Fibroblast of the aortic adventitia (primary cell): Measurements from ENCODE around the gene ELOVL6. TPM values are rescaled to one million over a fixed set of nuclear protein-coding genes. Genes with fewer than 3 reads are reported as not detected.

Source experiments
- DNase-seq: peaks from one replicate; pipeline ENCODE4 v3.0.0-alpha.2; 2010; ENCODE audit warnings: low read depth
- H3K4me3 ChIP-seq: 2 replicates; pipeline ENCODE4 v1.5.1; 2011; ENCODE audit warnings: low read depth, mild to moderate bottlenecking, control low read depth, low read length, moderate library complexity
- total RNA-seq: library from RNA; depleted of rRNA; stranded (reverse); fragments of >200 nt; gene quantifications from 2 replicates; pipeline ENCODE4 v1.2.3, GENCODE V29; 2012; ENCODE audit warnings: low replicate concordance
- TF ChIP-seq, protein P1 (sequence below): IDR thresholded peaks from 2 replicates; pipeline ENCODE4 v1.5.1; 2011; ENCODE audit warnings: mild to moderate bottlenecking, low read length, control low read depth, inconsistent platforms; ENCODE audit not compliant: insufficient read depth

The ELOVL6 gene
- total RNA-seq, 1 donor, result 23.0 TPM

DNA sequence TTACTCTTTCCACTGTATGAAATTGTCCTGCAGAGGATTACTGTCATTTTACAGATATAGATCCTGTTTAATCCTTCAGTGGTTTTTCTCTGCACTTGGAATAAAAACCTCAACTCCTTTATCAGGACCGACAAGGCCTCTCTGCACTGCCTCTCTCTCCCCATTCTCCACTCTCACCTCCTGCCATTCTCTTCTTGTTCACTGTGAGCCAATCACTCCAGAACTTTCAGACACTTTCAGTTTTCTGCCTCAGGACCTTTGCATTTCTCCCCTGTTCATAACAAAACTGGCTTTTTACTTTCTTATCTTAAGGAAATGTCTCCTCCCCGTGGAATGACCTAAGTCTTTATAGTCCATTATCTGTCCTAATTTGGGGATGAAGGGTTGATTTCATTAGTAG lies 137.3 kb downstream of the ELOVL6 start:
- no peak overlapping the region for H3K4me3 ChIP-seq
- no peak for DNase-seq
- TF ChIP-seq, protein P1, sequence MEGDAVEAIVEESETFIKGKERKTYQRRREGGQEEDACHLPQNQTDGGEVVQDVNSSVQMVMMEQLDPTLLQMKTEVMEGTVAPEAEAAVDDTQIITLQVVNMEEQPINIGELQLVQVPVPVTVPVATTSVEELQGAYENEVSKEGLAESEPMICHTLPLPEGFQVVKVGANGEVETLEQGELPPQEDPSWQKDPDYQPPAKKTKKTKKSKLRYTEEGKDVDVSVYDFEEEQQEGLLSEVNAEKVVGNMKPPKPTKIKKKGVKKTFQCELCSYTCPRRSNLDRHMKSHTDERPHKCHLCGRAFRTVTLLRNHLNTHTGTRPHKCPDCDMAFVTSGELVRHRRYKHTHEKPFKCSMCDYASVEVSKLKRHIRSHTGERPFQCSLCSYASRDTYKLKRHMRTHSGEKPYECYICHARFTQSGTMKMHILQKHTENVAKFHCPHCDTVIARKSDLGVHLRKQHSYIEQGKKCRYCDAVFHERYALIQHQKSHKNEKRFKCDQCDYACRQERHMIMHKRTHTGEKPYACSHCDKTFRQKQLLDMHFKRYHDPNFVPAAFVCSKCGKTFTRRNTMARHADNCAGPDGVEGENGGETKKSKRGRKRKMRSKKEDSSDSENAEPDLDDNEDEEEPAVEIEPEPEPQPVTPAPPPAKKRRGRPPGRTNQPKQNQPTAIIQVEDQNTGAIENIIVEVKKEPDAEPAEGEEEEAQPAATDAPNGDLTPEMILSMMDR, result no peak

DNA sequence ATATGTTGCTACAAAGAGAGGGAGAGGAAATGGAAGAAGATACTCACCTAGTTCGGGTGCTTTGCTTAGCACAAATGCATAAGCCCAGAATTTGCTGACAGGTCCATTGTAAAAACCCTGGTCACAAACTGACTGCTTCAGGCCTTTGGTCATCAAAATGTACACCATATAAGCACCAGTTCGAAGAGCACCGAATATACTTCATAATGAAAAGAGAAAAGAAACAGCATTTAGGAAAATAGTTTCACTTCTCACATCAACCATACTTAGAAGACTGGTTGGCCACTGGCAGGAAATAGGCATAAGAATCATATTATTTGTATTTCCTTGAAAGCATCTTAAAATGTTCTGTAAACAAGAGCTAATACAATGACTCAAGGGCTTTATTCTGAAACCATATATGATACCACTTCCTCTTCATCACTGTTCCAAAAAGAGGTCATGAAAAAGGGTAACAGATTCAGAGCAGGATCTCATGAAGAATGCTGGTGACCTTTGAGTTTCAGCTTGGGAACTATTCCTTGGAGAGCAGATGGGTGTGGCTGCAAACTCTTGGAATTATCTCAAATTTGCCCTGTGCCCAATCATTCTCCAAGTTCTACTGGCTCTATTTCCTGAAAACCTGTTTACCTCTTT lies 138.7 kb downstream of the ELOVL6 start:
- TF ChIP-seq, protein P1, result no peak
- peak; percentile 19 for DNase-seq
- H3K4me3 ChIP-seq, result no peak overlapping the region

DNA sequence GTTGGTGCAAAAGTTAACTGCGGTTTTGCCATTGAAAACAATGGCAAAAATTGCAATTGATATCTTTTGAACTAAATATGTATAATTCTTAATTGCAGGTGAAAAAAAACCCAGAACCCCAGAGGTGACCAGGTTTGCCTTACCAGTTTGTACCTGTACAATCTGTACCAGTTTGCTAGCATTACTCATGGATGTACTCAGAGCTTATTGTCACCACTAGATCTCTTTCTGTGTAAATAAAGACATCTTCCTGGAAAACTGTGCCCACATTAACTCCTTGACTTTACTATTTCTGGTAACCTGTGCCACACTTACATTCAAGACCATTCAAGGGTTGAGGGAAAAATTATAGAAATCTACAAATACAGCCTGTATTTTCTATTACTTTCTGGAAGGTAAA lies 139.7 kb downstream of the ELOVL6 start:
- TF ChIP-seq, protein P1, result no peak
- DNase-seq, result no peak
- no peak overlapping the region for H3K4me3 ChIP-seq

DNA sequence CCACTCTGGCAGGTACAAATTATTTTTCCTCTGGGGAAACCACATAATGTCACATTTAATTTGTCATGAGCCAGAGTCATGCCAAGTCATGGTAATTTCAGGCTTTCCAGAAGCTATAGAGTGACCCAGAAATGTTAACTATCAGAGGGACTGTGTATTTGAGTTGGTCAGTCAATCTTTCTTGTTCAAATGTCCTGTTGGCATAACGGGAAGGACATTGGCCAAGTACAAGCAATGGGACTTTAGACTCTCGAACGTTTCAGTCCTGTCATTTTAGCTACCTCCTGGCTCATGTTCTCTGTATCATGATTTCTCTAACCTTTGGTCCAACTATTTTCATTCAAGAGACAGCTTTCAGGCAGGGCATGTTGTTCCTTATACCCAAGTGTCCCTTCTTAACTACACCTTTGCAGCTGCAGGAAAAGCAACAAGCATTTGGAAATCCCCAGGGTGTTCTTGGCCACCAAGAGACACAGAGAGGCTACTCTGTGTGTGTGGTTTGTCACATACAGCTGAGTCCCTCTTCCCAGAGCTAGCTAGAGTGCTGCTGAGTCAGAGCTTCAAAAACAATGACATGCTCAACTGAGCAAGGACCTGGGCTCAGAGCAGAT lies 143.2 kb downstream of the ELOVL6 start:
- DNase-seq, result peak; percentile 11
- H3K4me3 ChIP-seq, result no peak overlapping the region
- TF ChIP-seq, protein P1, result no peak

DNA sequence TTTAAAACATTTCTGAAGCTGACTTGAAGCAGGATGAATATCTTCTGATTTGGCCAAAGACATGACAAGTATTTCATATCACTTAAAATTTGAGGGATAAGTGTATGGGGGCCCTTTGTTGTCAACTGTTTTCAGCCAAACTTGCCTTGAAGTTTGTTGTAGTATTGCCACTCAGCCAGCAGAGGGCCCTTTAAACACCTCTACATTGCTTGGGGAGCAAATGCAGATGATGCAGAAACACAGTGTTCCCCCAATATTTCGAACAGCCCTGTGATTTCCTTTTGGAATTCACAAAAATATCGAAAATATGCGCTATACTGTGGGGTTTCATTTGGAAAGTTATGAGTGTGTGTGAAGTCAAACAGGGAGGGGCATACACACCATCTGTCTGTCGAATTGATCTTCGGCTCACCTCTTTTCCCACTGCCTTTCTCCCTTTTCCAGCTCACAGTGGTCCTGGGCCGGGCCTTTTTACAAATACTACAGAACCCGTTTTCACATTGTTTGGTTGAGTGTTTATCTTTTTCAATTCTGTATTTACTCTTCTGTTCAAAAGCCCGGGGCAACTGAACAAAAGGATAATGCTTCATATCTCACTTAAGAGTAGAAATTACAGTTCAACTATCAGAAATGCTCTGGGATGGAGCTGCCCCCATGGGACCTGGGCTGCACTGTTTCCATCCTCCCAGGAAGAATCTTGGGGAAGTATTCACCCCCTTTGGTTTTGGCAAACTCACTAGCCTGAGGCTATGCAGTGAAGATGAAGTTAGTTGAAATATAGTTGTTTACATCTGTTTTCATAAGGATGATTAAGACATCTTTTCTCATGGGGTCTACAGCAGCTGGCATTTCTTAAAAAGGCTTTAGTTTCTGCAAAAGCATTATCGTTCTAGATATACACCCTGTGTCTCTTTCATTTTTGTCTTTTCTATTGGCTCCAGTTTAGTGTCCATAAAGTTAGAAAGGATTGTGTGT lies 148.2 kb downstream of the ELOVL6 start:
- peak; percentile 64 for DNase-seq
- TF ChIP-seq, protein P1, result peak; percentile 92
- H3K4me3 ChIP-seq, result no peak overlapping the region

DNA sequence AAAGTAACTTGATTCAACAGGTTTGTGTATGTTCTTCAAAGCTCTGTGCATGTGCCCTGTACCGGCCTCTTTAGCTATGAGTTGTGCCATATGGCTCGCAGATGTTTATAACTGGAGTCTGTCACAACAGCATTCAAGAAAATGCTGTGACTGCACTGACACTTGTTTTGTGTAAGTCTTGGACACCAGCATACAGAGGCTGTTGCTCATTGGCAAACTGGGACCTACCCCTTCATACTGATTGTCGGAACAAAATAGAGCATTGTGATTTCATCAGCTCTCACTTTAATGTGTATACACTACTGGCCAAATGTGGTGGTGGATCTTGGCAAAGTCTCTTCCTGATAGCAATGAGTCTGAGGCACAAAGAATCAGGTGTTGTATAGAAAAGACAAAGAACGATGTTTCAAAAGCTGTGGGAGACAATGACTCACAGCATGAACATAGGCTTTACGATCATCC lies 151.8 kb downstream of the ELOVL6 start:
- DNase-seq, result no peak
- H3K4me3 ChIP-seq, result no peak overlapping the region
- TF ChIP-seq, protein P1, result no peak
